Thyroid gland (tissue), 4 donors: Measurements from ENCODE around the gene NEK6. TPM values are rescaled to one million over a fixed set of nuclear protein-coding genes. Genes with fewer than 3 reads are reported as not detected.
"Not testable (repeated sequence)": the region's sequence is repeated elsewhere in the genome, so short reads cannot be mapped to it uniquely, and the experiment has no call there.

ENCODE experiments used
- DNase-seq, 2 donors: peaks; one replicate each; pipeline ENCODE4 v3.0.0-alpha.2; 2019
- H3K27ac ChIP-seq, 3 donors: fragments of 200-600 bp; sonication (generic); 1 replicate in 2 of 3; 2 replicates in 1 of 3; pipeline ENCODE4 v1.5.1; 2016 to 2019; ENCODE audit warnings: mild to moderate bottlenecking in 1 of 3, moderate library complexity in 1 of 3
- H3K27me3 ChIP-seq: fragments of 200-600 bp; sonication (generic); one replicate; pipeline ENCODE4 v1.5.1; 2019
- H3K36me3 ChIP-seq, 2 donors: fragments of 200-600 bp; sonication (generic); one replicate each; pipeline ENCODE4 v1.5.1; 2016 to 2019
- H3K4me1 ChIP-seq, 2 donors: fragments of 200-600 bp; sonication (generic); one replicate each; pipeline ENCODE4 v1.5.1; 2017 to 2019
- H3K4me3 ChIP-seq, 3 donors: fragments of 200-600 bp; sonication (generic); replicated peaks in 1 of 3; 1 replicate in 2 of 3; 2 replicates in 1 of 3; pipeline ENCODE4 v1.5.1; 2016; ENCODE audit warnings: mild to moderate bottlenecking in 1 of 3
- H3K9me3 ChIP-seq: fragments of 200-600 bp; sonication (generic); one replicate; pipeline ENCODE4 v1.5.1; 2017
- CTCF ChIP-seq, 6 experiments: fragments of 200-600 bp in 3 of 6; fragments of 450-650 bp in 3 of 6; sonication (generic) in 3 of 6; IDR thresholded peaks; one replicate each; pipeline ENCODE4 v1.5.1; 2016 to 2019; ENCODE audit warnings: antibody characterized with exemption in 6 of 6, mild to moderate bottlenecking in 2 of 6, inconsistent platforms in 1 of 6, moderate library complexity in 1 of 6
- POLR2A ChIP-seq, 2 donors: fragments of 450-650 bp; IDR thresholded peaks; one replicate each; pipeline ENCODE4 v1.6.1; 2017; ENCODE audit warnings: antibody characterized with exemption in 2 of 2, mild to moderate bottlenecking in 2 of 2, moderate library complexity in 1 of 2
- WGBS, 2 donors: methylation state at CpG; one replicate each; pipeline ENCODE4 v1.1.5; 2017; 5-methylcytosine and 5-hydroxymethylcytosine counted together
- intact Hi-C: fragments of 100-400 bp; cut with DNase I; formaldehyde crosslinking; loops from one replicate; pipeline ENCODE4 v1.15.1; 2023
- total RNA-seq, 4 donors: library from RNA; depleted of rRNA; stranded (reverse); fragments of >200 nt; gene quantifications; one replicate each; pipeline ENCODE4 v1.2.3, GENCODE V29; 2016

The NEK6 gene
- total RNA-seq, 4 donors from 2014 or later: 10.7 to 12.8 (median 11.0) TPM

GRCh38 chr9:124251605-124252378 is 6.0 kb upstream of the NEK6 start:
- intact Hi-C loops: no loop called here

GRCh38 chr9:124252878-124253277 is 4.9 kb upstream of the NEK6 start:
- H3K4me3 ChIP-seq, intact Hi-C loops, H3K27ac ChIP-seq, DNase-seq, H3K9me3 ChIP-seq, H3K36me3 ChIP-seq, H3K27me3 ChIP-seq, H3K4me1 ChIP-seq: not testable (repeated sequence)
- WGBS, 2 donors: 96 to 97% methylated on average over 8 of the region's 8 CpGs

More at GRCh38 chr9:124251605-124252378, 6.0 kb upstream of the NEK6 start:
- H3K4me1 ChIP-seq: peaks cover 0 to 2% of the 10 kb centered on the region in 2 donors
- WGBS, 2 donors: 54 to 58% methylated on average over 15 to 16 of the region's 16 CpGs
- H3K36me3 ChIP-seq: no peaks in the 10 kb centered on the region
- no peak overlapping the region for H3K4me3 ChIP-seq
- H3K27ac ChIP-seq: no peak overlapping the region
- H3K9me3 ChIP-seq: no peaks in the 10 kb centered on the region
- no peaks in the 10 kb centered on the region for H3K27me3 ChIP-seq
- TF ChIP-seq POLR2A (IDR thresholded peaks at IDR 0.05) (no peak), CTCF (IDR thresholded peaks at IDR 0.05) (no peak)
- no peak for DNase-seq

GRCh38 chr9:124254261-124254682 is 3.5 kb upstream of the NEK6 start:
- Histone ChIP-seq H3K4me1 (peaks cover 6 to 19% of the 10 kb centered on the region in 2 donors), H3K4me3 (no peak overlapping the region), H3K27ac (no peak overlapping the region), H3K9me3 (no peaks in the 10 kb centered on the region), H3K36me3 (no peaks in the 10 kb centered on the region), H3K27me3 (no peaks in the 10 kb centered on the region)
- WGBS, 2 donors: 77 to 81% methylated on average over 10 of the region's 10 CpGs
- DNase-seq: no peak
- TF ChIP-seq POLR2A (IDR thresholded peaks at IDR 0.05): no peak
- no peak for TF ChIP-seq CTCF (IDR thresholded peaks at IDR 0.05)
- intact Hi-C loops: no loop called here

- intact Hi-C loops: no loop called here
- no peak overlapping the region for H3K27ac ChIP-seq
- TF ChIP-seq CTCF (IDR thresholded peaks at IDR 0.05) (no peak), POLR2A (IDR thresholded peaks at IDR 0.05) (no peak)
- no peaks in the 10 kb centered on the region for H3K27me3 ChIP-seq
- H3K4me1 ChIP-seq: peaks cover 9 to 28% of the 10 kb centered on the region in 2 donors
- H3K9me3 ChIP-seq: no peaks in the 10 kb centered on the region
- WGBS, 2 donors: 95 to 100% methylated on average over 3 of the region's 3 CpGs
- H3K36me3 ChIP-seq: no peaks in the 10 kb centered on the region
- no peak overlapping the region for H3K4me3 ChIP-seq
- DNase-seq: no peak
Observed at GRCh38 chr9:124255222-124255621, 2.5 kb upstream of the NEK6 start.

- H3K36me3 ChIP-seq: no peaks in the 10 kb centered on the region
- no peaks in the 10 kb centered on the region for H3K27me3 ChIP-seq
- intact Hi-C loops: no loop called here
- WGBS, 2 donors: 47 to 57% methylated on average over 11 of the region's 11 CpGs
- H3K27ac ChIP-seq: peak overlapping the region in 1 of 3 donors; percentile 43
- H3K9me3 ChIP-seq: no peaks in the 10 kb centered on the region
- H3K4me3 ChIP-seq: no peak overlapping the region
- H3K4me1 ChIP-seq: peaks cover 9 to 37% of the 10 kb centered on the region in 2 donors
- TF ChIP-seq POLR2A (IDR thresholded peaks at IDR 0.05) (peak in 1 of 2 donors; percentile 11), CTCF (IDR thresholded peaks at IDR 0.05) (no peak)
- DNase-seq: peak; percentile 52 to 59
Observed at GRCh38 chr9:124256517-124257069, 1.2 kb upstream of the NEK6 start.
